HepG2 (cell line): ENCODE measurements around the gene PDE4C. TPM values are rescaled to one million over a fixed set of nuclear protein-coding genes. Genes with fewer than 3 reads are reported as not detected.

Experiments used
- CBX1 ChIP-seq: IDR thresholded peaks from one replicate; pipeline ENCODE4 v1.6.1; 2016; ENCODE audit warnings: antibody characterized with exemption, low read depth
- CEBPB ChIP-seq: IDR thresholded peaks from 2 replicates; pipeline ENCODE4 v1.6.1; 2011; ENCODE audit warnings: low read depth, low read length, improper control_type of control experiment, borderline replicate concordance
- FOXP4 ChIP-seq: sonication (generic); formaldehyde crosslinking; IDR thresholded peaks from 2 replicates; pipeline ENCODE4 v1.4.0; 2020; ENCODE audit warnings: missing genetic modification reagents
- HMG20A ChIP-seq: IDR thresholded peaks from 2 replicates; pipeline ENCODE4 v1.6.1; 2016; ENCODE audit warnings: borderline replicate concordance
- JUND ChIP-seq: sonication (generic); formaldehyde crosslinking; IDR thresholded peaks from 2 replicates; pipeline ENCODE4 v1.8.0; 2022; ENCODE audit warnings: mild to moderate bottlenecking, missing genetic modification reagents
- MAX ChIP-seq: IDR thresholded peaks from 2 replicates; pipeline ENCODE4 v1.6.1; 2012; ENCODE audit warnings: inconsistent platforms
- MYC ChIP-seq: sonication (generic); formaldehyde crosslinking; IDR thresholded peaks from 2 replicates; pipeline ENCODE4 v1.9.0; 2021; ENCODE audit warnings: missing genetic modification reagents, borderline replicate concordance
- RBAK ChIP-seq: sonication (generic); formaldehyde crosslinking; IDR thresholded peaks from 2 replicates; pipeline ENCODE4 v1.5.1; 2020; ENCODE audit warnings: mild to moderate bottlenecking, missing genetic modification reagents
- RBM39 ChIP-seq: fragments of 200-400 bp; formaldehyde crosslinking; IDR thresholded peaks from one replicate; pipeline ENCODE4 v1.6.1; 2018; ENCODE audit warnings: antibody characterized with exemption, mild to moderate bottlenecking, low read depth, low read length; ENCODE audit not compliant: poor library complexity, severe bottlenecking
- TERF1 ChIP-seq: sonication (generic); formaldehyde crosslinking; IDR thresholded peaks from 2 replicates; pipeline ENCODE4 v1.8.0; 2022; ENCODE audit warnings: mild to moderate bottlenecking, missing genetic modification reagents, moderate library complexity
- ZBTB42 ChIP-seq: sonication (generic); formaldehyde crosslinking; IDR thresholded peaks from 2 replicates; pipeline ENCODE4 v1.5.0; 2020; ENCODE audit warnings: mild to moderate bottlenecking, missing genetic modification reagents
- ZFAT ChIP-seq: sonication (generic); formaldehyde crosslinking; conservative IDR thresholded peaks from 2 replicates; pipeline ENCODE4 v1.8.1; 2023; ENCODE audit warnings: missing genetic modification reagents, inconsistent platforms
- ZFP37 ChIP-seq: sonication (generic); formaldehyde crosslinking; IDR thresholded peaks from 2 replicates; pipeline ENCODE4 v1.4.0; 2020; ENCODE audit warnings: missing genetic modification reagents, borderline replicate concordance
- ZNF737 ChIP-seq: sonication (generic); formaldehyde crosslinking; IDR thresholded peaks from 2 replicates; pipeline ENCODE4 v1.5.0; 2020; ENCODE audit warnings: missing genetic modification reagents, mild to moderate bottlenecking, borderline replicate concordance
- ZNF766 ChIP-seq: sonication (generic); formaldehyde crosslinking; IDR thresholded peaks from 2 replicates; pipeline ENCODE4 v1.5.0; 2020; ENCODE audit warnings: missing genetic modification reagents, borderline replicate concordance
- polyA plus RNA-seq, 8 experiments: library from polyadenylated mRNA; depleted of rRNA in 3 of 8; stranded (reverse) in 7 of 8; unstranded in 1 of 8; fragments of >200 nt; fragmentation: Illumina TruSeq in 4 of 8; extraction: Trizol in 4 of 8; gene quantifications; 2 replicates each; pipeline versions ENCODE4 v1.2.1 to v1.2.3, GENCODE V29; 2011 to 2016; ENCODE audit warnings: low read depth in 4 of 8, missing spikeins in 1 of 8, mixed read lengths in 1 of 8; ENCODE audit not compliant: insufficient read depth in 1 of 8
- total RNA-seq, 5 experiments: library from RNA; depleted of rRNA; stranded (reverse); fragments of >200 nt; fragmentation: Illumina TruSeq; extraction: Trizol; gene quantifications; 2 replicates each; pipeline ENCODE4 v1.2.3, GENCODE V29; 2016; ENCODE audit warnings: low read depth in 1 of 5
- TF ChIP-seq, protein P1 (sequence below): fragments of 450-650 bp; IDR thresholded peaks from 2 replicates; pipeline ENCODE4 v1.6.1; 2016
- TF ChIP-seq, protein P2 (sequence below): IDR thresholded peaks from 2 replicates; pipeline ENCODE4 v1.6.1; 2016; ENCODE audit warnings: low read depth, control low read depth
- TF ChIP-seq, protein P3 (sequence below): sonication (generic); formaldehyde crosslinking; IDR thresholded peaks from 2 replicates; pipeline ENCODE4 v1.5.0; 2020; ENCODE audit warnings: missing genetic modification reagents, mild to moderate bottlenecking, borderline replicate concordance

PDE4C gene
- total and polyA plus RNA-seq, 2 of the 13 experiments (the other 11 are each of a cell fraction or from before 2014, with no cell fraction given): 1.4 to 14.0 TPM

DNA sequence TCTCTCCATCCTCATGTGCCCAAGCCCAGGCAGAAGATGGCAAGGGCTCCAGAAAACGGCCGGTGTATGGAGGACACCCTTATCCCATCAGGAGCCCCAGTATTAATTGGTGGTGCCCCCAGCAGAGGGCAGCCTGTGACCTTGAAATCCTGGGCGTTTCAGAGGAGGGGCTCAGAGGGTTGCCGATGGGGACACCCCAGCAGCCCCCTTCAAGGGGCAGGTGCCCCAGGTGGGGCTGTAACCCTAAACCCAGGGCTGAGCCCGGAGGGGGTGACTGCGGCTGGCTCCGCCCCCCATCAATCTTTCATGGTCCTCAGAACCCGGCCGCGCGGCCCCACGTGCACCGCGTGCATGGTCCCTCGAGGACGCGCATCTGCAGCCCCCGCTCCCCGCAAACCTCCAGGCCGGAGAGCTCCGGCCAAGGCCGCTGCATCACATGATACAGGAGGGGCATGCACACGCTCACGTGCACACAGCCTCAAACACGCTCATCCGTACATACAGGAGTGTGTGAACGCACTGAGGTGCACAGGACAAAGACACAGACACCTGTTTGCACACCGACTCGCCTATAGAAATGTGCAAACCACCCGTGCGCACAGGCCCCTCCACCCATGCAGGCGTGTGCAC is 23.3 kb downstream of the PDE4C start (continued):
- no peak for TF ChIP-seq TERF1 (CRISPR knock-in tag)
- no peak for TF ChIP-seq ZNF737 (CRISPR knock-in tag)
- TF ChIP-seq, protein P1, sequence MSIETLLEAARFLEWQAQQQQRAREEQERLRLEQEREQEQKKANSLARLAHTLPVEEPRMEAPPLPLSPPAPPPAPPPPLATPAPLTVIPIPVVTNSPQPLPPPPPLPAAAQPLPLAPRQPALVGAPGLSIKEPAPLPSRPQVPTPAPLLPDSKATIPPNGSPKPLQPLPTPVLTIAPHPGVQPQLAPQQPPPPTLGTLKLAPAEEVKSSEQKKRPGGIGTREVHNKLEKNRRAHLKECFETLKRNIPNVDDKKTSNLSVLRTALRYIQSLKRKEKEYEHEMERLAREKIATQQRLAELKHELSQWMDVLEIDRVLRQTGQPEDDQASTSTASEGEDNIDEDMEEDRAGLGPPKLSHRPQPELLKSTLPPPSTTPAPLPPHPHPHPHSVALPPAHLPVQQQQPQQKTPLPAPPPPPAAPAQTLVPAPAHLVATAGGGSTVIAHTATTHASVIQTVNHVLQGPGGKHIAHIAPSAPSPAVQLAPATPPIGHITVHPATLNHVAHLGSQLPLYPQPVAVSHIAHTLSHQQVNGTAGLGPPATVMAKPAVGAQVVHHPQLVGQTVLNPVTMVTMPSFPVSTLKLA: 0 out of 2 replicates have a peak, but pooled peaks have one; percentile 10
- TF ChIP-seq RBM39: no peak
- TF ChIP-seq CBX1: no peak
- no peak for TF ChIP-seq HMG20A (CRISPR knock-in tag)
- TF ChIP-seq JUND (CRISPR knock-in tag): no peak
- no peak; the same call in 1 of the 2 replicates for TF ChIP-seq MYC
- no peak for TF ChIP-seq RBAK (CRISPR knock-in tag)
- TF ChIP-seq, protein P2, sequence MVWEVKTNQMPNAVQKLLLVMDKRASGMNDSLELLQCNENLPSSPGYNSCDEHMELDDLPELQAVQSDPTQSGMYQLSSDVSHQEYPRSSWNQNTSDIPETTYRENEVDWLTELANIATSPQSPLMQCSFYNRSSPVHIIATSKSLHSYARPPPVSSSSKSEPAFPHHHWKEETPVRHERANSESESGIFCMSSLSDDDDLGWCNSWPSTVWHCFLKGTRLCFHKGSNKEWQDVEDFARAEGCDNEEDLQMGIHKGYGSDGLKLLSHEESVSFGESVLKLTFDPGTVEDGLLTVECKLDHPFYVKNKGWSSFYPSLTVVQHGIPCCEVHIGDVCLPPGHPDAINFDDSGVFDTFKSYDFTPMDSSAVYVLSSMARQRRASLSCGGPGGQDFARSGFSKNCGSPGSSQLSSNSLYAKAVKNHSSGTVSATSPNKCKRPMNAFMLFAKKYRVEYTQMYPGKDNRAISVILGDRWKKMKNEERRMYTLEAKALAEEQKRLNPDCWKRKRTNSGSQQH (CRISPR knock-in tag): no peak
- TF ChIP-seq ZBTB42: no peak
- TF ChIP-seq FOXP4 (CRISPR knock-in tag): 0 out of 2 replicates have a peak, but pooled peaks have one; percentile 7
- no peak for TF ChIP-seq ZNF766 (CRISPR knock-in tag)
- TF ChIP-seq ZFAT (CRISPR knock-in tag): no peak
- TF ChIP-seq ZFP37 (CRISPR knock-in tag): no peak
- peak; percentile 52 for TF ChIP-seq MAX
- TF ChIP-seq CEBPB: no peak
- TF ChIP-seq, protein P3, sequence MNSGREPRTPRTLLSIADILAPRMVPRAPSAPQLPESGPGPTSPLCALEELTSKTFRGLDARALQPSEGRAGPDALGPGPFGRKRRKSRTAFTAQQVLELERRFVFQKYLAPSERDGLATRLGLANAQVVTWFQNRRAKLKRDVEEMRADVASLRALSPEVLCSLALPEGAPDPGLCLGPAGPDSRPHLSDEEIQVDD (CRISPR knock-in tag): no peak
